ENCODE data around the gene SEMA6A.

SEMA6A gene

DNA sequence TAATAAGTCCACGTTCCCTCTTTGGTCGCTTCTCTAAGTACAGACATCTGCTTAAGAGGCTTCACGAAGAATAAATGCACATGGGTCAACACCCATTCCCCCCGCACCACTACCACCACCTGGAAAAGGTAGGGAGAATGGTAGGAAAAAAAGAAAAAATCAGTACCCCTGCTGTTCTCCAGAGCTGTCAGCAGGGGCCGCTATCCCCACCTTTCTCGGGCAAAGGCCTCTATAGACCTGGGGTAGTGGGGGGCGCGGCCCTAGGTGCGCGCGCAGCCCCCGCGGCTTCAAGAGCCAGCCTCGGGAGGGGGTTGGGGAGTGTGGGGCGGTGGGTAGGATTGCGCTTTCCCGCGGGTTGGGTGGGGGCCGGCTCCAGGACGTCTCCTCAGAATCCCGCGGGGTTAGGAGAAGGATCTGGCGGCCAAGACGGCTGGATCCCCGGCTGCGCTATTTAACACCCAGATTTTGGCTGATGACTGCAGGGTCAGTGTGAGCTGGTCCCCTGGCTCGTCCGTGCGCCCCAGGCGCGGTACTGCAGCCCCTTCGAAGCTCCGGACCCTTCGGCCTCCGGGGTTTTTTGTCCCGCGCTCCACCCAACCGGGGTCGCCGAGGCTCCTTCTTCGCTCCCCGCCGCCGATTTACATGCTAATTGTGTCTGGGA is 1.6 kb upstream of the SEMA6A start:
- DNase-seq, result no peak

DNA sequence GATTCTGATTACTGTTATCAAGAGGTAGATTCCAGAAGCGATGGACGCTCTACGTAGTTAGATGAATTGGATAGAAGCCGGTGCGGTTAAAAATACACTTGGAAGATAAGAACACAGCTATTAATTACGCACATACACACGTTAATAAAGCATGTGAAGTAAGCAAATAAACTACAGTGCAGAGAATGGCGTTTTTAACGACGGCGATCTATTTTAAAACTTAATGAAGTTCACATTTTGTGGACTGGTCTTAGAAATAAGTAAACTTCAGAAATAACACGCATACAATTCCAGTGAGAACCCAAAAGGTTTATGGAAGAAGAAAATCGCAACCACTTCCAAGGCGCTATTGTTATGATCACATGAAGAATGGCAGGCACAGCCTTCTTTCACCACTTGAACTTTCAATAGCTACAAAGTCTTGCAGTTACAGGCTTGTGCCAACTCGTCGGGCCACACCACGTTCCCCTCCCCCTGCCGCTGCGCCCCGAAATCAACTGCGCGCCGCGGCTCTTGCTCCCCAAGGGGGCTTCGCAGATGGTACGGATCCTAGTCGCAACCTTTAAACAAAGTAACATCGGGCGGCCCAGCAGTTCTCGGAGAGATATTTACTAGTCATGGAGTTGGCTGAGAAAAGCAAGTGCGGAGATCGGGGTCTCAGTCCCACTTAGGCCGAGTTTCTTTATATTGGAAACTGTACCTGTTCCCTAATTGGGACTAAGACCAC is 866 bp upstream of the SEMA6A start:
- no peak for DNase-seq

DNA sequence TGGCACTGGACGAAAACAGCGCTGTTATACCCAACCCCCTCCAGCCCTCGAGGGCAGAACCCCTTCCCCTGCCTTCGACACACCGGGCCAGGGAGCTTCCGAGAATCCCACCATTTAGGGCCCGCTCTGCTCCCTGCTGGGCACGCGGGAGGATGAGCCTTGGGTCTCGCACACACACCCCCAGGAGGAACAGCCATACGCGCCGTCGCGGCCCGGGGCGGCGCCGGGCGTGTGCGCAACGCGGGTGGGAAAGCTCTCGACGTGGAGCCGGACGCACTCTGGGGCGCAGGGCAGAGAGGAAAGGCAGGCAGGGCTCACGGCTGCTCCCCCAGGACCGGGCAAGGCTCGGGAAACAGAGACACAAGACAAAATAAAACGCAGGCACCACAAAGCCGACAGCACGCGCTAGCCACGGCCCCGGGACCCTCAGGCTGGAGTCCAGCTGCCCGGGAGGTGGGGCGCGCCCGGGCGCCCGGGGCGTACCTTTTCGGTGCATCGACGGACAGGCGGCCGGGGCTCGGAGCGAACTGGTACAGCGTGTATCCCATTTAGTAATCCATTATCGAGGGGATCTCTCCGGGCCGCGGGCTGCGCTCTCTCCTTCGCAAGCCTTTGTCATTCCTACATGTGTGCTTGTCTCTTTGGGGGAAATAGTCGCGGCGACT is 789 bp downstream of the SEMA6A start:
- no peak for DNase-seq

DNA sequence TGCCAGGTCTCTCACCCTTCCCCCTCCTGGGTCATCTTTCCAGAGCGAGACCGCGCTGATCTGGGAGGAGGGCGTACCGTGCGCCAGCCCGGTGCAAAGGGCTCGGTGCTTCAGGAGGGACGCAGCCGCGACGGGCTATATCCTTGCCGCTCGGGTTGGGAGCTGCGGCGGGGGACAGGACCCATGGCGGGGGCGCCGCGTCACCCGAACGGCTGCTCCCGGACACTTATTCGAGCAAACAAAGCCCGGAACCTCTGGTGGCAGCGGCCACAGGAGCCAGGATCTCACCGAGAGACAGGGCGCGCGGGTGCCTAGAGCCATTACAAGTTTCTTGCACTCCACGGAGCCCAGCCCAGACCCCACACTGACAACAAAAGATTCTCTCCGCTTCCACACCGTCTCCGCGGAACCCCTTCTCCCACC is 1.3 kb downstream of the SEMA6A start:
- DNase-seq, result no peak

DNA sequence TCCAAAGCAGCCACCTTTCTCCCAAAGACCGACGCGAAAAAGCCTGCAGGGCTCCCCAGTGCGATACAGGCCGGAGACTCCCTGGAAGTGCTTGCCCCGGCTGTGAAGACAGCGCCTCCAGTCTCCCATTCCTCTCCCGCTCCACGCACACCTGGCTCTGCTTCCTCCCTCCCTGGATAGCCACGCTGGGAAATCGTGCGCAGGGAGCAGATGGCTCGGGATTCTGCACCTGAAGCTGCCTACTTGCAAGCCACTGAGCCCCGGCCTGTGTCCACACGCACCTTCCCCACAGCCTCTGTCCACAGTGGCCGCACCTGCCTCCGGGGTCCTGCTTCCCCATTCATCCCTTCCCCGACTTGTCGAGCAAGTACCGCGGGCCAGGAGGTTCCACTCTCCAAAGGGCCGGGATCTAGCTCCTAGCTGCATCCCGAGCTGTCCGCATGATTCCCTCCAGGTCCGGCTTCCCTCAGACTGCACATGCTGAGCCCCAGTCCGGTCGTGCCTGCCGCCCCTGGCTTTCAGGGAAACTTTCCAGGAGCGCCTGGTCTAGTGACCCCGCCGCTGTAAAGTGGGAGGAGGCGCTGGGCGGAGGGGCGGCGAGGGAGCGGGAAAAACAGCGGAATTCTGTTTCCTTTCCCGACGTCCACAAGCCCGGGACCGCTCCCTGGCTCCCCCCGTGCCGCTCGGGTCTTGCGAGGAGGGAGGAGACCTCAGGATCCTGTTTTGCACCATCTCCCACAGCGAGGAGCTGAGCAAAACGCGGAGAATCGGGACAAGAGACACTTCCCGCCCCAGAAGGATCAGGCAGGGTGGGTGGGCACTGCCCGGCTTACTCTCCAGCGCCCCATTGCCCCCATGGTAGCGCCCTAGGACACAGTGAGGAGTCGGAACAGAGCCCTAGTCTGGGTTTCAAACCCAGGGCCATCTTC is 2.0 kb downstream of the SEMA6A start:
- DNase-seq, result peak; percentile 61

DNA sequence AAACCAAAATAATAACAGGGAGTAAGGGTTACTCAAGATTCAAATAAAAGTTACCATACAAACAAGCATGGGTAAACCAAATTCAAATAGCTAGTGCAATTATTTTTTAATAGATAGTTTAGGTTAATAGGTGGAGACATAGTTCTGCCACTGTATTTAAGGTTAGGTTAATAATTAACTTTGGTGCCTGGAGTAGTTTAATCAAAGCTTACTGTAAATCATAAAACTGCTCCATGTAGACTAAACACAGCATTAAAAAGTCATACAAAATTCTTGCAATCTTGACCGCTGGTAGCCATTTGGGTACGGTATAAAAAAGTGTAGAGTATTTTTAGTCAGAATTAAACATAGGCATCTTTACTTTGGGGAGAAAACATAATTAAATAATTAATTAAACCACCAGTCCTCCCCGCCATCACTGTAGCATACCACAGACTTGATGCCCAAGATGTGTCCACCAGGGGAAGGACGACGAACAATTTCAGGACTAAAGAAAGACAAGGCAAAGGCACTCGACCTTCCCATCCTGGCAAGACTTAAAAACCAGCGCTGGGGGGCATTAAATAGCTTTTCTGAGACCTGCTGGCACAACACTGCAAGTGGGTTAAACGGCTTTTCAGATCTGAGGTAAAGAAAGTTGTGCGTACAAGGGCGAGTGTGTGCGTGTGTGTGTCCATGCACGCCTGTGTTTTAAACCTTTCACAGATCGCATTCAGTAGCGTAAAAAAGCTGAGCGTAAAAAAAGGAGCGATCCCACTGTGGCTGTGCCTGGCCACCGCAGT is 2.9 kb downstream of the SEMA6A start:
- DNase-seq, result peak; percentile 42

DNA sequence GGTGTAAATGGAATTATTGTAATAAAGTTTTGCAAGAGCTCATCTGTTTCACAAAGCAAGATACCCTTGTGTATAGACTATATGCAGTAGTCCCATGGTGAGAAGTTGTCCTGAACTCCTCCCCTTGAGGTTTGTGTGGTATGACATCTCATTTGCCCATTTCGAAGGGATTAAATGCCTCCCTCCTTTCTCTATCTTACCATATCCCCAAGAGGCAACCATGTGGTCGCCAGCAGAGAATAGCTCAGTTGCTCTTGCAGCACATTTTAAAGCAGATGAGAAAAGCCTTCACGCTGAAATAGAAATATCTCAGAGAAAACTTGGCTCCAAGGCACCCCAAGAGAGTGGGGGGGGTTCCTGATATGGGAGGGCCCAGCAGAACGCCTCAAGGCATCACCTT is 4.6 kb downstream of the SEMA6A start:
- DNase-seq, result no peak

DNA sequence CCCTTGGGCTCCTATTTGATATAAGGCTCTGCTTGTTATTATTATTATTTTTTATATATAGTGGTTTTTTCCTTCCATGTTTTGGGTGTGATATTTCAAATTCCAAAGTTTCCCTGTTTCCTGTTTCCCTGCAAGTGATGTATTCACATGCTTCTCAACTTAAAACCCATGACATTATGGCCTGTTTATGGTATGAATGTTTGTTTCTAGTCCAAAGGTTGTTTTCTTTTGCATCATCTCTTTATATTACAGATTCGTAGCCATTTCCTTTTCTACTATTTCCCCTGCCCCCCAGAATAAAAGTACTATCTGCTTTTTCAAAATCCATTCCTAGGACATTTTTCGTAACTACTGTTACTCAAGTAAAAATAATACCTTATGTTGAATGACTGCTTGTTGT is 7.5 kb downstream of the SEMA6A start:
- no peak for DNase-seq

DNA sequence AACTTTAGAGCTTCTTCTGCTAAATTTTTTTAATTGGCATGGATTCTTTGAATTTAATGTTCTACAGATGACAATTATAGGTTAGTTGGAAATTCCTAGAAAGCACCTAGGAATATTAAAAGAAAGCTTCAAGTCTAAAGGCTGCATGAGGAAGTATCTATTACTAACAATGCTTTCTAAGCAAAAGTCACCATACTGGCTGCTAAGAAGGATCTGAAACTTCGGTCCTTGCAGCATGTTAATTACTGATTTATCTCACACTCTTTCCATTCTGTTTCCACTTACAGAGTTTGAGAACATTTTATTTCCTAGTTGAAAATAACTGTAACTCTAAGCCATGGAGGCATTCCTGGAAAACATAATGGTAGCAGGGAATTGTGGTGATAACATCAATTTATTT is 8.4 kb downstream of the SEMA6A start:
- no peak for DNase-seq

DNA sequence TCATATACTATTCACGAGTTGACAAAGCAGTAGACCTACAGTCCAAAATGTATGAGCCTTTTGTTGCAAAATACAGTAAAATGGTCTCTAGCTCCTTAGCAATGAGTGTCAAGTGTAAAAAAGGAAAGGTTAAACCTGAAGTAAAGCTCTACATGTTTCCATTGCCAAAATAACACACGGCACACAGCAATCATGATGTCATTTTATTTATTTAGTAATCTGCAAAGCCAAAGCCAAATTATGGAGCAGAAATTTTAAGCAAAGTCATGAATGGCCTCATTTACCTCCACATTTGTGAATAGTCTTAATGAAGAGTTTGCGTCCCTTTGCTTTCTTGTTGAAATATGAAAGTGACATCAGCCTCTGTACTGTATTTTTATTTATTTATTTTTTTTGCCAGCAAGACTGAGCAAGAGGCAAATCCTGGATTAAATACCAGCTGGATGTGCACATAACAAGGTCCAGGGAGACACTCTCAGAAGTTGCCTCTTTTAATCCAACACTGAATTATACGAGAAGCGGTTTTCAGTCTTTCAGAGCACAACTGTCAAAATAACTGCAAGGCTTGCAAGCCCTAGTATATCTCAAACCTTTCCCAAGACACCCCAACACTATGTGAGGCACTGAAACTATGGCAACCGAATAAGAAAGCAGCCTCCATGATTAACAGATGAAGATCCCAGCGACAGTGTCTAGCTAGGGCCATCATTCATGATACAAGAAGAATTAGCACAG is 9.7 kb downstream of the SEMA6A start:
- DNase-seq, result no peak

DNA sequence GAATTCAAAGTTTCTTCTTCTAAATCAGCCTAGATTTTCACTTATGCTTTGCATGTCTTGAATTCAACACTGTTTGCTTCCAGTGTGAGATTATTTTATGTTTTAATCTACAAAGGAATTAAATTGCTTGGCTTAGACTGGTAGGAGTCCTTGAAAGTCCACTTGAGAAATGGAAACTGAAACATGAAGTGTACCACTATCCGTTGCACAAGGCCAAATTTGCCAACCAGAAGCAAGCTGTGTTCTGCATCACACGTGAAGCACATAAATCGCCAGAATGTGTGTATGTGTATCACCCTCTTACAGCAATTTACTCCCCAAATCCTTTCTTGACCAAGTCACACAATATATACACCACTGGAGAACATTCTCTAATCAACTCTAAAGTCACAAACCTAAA is 10.3 kb downstream of the SEMA6A start:
- no peak for DNase-seq

DNA sequence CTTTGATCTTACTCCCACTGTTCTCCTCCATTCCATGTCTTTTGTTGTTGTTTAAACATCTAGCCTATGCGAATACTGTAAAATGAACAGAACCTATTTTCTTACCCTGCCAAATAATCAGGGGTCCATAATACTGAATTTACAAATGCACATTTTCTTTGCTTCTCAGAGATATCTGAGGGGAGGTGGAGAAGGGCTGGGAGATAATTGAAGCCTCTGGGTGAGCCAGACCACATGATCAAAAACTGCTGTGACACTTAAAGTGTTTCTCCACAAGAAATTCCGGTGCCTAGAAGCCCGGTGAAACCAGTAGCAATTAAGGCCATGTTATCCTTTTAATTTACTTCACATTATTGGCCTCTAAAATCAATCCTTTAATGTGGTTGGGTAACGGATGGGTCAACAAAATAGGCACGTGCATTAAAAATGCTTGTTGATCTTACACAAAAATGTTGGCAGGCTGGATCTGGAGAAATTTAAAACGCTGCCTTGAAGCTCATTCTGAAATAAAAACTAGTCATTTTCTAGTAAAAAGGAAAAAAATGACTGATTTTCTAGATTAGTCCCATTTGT is 10.8 kb downstream of the SEMA6A start:
- DNase-seq, result no peak

DNA sequence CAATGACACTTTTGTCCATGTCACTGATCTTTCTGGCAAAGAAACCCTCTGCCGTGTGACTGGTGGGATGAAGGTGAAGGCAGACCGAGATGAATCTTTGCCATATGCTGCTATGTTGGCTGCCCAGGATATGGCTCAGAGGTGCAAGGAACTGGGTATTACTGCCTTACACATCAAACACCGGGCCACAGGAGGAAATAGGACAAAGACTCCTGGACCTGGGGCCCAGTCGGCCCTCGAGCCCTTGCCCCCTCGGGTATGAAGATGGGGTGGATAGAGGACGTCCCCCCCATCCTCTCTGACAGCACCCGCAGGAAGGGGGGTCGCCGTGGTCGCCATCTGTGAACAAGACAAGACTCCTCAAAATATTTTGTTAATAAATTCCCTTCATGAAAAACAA is 12.0 kb downstream of the SEMA6A start:
- DNase-seq, result no peak

DNA sequence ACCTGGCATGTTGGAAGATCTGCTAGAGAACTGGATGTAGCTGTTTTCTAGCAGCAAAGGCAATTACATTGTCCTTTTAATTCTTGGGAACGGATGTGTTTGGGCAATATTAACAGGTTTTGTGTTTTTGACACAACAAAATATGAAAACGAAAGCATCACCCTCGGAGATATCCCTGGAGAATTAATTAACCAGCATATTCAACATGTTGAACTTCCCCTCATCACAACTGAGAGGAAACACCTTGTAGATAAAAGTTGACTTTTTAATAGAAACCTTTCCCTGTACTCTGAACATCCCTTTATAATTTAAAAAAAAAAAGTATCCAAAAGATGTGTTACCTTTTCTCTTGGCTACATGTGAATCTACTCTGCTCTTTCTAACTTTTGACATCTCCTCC is 13.0 kb downstream of the SEMA6A start:
- no peak for DNase-seq

DNA sequence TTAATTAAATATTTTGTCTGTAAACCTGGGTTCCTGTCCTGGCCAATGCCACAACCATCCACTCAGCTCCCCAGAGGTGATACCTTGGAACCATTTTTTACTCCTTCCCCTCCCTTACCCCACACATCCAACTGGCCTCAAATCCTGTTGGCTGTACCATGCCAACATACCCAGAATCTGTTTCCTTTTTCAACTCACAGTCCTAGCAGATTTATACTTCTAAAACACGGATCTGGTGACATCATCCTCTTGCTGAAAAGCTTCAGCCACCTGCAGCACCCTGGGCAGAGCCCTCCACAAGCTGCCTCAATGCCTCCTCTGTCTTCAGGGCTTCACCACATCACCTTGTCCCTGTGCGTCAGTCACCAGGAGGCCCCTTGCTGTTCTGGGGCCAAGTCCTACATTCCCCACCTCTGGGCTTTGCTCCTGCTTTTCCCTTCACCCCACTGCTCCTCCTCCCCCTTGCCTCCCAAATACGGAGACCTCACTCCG is 14.9 kb downstream of the SEMA6A start:
- DNase-seq, result no peak

DNA sequence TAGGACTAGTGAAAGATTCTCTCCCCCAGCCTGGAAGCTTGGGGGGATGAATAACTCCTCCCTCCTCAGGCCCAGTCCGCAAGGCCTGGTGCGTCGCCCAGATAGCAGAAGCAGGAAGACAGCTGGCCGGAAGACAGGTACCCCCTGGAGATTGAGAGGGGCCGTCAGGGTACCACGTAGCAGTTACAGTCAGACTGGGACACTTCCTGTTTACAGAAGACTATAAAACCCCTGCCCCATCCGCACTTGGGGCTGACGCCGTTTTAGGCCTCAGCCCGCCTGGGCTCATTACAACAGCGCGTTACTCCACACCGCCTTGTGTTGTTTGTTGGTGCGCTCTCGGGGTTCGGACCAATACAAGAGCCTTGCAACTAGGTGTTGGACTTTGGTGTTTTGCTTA is 15.4 kb downstream of the SEMA6A start:
- DNase-seq, result no peak

DNA sequence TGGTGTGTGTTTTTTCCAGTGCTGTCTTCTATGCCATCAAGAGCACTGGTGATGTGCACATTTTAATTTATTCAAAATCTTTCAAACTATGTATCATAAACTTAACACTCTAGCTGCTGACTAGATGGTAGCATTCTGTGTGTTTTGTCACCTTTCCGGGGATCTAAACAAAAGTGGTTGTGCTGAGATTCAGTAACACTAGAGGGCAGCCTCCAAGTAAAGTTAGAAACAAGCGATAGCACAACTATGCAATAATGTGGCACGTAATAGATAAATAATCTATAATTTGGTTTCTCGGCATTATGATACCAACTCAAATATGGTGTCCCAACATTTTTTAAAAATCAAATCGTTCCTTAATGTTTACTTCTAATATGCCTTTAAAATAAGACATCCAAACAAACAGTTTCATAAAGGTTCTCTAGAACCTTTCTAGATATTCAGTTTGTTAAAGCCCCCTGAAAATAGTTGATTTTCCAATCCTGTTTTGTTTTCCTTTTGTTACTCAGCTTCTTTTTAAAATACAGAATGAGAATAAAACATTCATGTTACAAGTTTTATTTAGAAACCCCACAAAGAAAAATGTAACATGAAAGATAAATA is 16.9 kb downstream of the SEMA6A start:
- DNase-seq, result no peak

DNA sequence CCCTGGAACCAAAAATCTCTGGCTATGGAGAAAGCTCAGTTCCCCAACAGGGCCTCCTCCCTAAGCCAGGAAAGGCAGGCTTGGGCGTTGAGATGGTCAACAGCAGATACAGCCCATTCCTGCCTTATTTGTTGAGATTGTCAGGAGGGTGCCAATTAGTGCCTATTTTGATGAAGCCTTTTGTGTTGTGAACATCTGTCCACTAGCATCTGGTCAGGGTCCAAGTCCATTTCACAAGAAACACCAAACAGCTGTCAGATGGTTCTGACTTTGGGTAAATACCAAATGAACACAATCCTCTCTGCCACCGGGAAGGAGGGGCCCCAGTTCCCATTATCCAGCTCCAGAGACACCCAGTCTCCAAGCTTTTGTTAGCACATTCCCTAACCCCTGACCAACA is 19.9 kb downstream of the SEMA6A start:
- DNase-seq, result peak; percentile 91

DNA sequence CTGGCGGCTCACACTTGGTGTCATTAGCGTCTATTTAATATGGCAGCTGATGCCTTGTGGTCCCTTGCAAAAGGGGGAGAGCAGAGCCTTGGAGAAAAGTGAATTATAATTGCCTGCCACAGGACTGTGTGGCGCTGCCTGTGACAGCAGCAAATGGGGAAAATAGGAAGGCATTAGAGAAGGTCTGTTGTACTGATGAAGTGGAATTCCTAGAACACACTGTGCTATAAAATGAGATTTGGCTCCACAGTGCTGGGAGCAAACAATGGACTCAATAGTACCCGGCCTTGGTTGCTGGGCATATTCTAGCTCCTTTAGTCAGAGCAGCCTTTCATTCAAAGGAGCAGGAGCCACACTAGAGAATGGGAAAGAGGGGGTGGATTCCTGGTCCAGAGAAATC is 21.3 kb downstream of the SEMA6A start:
- DNase-seq, result no peak

DNA sequence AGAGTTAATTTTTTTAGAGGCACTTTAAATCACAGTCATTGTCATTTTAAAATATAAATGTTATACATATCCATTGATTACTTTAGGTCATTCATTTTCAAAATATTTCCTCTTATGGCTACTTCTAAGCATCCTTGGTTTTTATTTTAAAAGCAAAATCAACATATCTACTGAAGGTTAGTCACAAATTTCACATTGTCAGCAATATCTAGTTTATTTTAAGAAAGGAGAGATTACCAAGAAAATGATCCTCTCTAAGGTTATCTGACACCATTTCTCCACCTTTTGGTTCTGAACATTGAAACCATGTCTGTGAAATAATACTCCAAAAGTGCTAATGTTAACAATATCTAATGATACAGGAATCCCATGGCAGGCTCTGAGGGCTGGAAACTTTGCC is 24.5 kb downstream of the SEMA6A start:
- no peak for DNase-seq

DNA sequence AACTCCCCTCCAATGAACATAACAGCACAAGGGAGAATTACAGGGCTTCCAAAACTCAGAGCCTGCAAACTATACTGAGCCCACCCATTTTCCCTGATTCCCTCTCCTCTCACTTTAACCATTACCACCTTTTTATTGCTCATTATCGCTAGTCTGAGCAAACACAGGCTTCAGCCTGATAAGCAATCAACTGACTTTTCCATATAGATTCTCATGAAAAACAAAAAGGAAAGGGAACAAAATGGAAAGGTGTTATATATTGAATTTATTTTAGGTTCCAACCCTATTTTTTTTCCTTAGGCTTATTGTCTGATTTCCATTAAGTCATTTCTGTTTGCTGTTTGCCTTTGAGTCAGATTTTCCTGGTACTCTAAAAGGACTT is 27.9 kb downstream of the SEMA6A start:
- DNase-seq, result no peak
